ENCODE data around the gene WHRN.

WHRN gene

GRCh38 chr9:114451707-114452031 is 53.6 kb downstream of the WHRN start:
- FAIRE-seq = no peak
- DNase-seq (ENCODE audit: insufficient read length, low spot score) = no peak

- DNase-seq (ENCODE audit: insufficient read length, low spot score) (no peak), FAIRE-seq (no peak)
Measured at GRCh38 chr9:114450833-114451706, 54.2 kb downstream of the WHRN start.

GRCh38 chr9:114450181-114450580 is 55.1 kb downstream of the WHRN start:
- no peak for FAIRE-seq

GRCh38 chr9:114449236-114449635 is 56.0 kb downstream of the WHRN start:
- DNase-seq (ENCODE audit: insufficient read length, low spot score) = no peak
- no peak for FAIRE-seq

More at GRCh38 chr9:114450181-114450580, 55.1 kb downstream of the WHRN start:
- no peak for DNase-seq (ENCODE audit: insufficient read length, low spot score)

- no peak for DNase-seq (ENCODE audit: insufficient read length, low spot score)
- no peak for FAIRE-seq
Measured at GRCh38 chr9:114448706-114449105, 56.6 kb downstream of the WHRN start.

GRCh38 chr9:114446672-114447450 is 58.4 kb downstream of the WHRN start:
- DNase-seq (ENCODE audit: insufficient read length, low spot score) (no peak), FAIRE-seq (no peak)

DNA sequence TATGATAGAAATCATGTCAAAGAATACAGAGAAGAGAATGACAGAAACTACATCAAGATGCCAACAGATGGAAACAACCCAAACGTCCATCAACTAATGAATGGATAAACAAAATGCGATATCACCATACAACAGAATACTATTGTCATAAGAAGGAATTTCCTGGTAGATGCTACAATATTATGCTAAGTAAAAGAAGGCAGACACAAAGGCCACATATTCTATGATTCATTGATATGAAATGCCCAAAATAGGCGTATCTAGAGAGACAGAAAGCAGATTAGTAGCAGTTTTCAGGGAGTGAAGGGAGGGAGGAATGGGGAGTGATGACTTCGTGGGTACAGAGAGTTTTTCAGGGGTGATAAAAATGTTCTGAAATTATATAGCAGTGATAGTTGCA is 59.2 kb downstream of the WHRN start:
- no peak for DNase-seq (ENCODE audit: insufficient read length, low spot score)
- FAIRE-seq = no peak

GRCh38 chr9:114445616-114446015 is 59.7 kb downstream of the WHRN start:
- no peak for FAIRE-seq
- DNase-seq (ENCODE audit: insufficient read length, low spot score) = no peak

DNA sequence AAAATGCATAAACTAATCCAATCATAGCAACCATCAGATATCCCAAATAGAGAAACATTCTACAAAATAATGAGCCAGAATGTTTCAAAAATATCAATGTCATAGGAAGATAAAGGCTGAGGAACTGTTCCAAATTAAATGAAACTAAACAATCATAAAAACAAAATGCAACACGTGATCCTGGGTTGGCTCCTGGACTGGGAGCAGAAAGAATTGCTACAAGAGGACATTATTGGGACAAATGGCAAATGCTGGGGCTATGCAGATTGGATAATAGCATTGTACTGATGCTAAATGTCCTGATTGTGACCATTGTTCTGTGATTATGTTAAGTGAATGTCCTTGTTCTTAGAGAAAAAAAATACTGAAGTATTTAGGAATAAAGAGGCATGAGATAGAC is 63.3 kb downstream of the WHRN start:
- no peak for FAIRE-seq

DNA sequence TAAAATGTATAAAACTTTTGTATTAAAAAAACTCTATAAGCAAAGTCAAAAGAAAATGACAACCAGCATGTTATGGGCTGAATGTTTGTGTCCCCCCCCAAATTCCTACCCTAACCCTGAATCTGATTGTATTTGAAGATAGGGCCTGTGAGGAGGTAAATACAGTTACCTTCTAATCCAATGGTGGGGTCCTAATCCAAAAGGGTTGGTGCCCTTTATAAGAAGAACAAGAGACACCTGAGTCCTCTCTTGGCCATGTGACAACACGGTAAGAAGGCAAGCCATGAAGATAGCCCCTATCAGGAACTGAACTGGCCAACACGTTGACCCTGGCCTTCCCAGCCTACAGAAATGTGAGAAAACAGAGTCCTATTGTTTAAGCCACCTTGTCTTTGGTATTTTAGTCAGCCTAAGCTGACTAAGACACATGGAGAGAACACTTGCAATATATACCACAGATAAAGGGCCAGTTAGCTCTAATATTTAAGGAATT is 67.8 kb downstream of the WHRN start:
- DNase-seq (ENCODE audit: insufficient read length, low spot score) (no peak), FAIRE-seq (no peak)

More for the DNA sequence above, 63.3 kb downstream of the WHRN start:
- no peak for DNase-seq (ENCODE audit: insufficient read length, low spot score)

DNA sequence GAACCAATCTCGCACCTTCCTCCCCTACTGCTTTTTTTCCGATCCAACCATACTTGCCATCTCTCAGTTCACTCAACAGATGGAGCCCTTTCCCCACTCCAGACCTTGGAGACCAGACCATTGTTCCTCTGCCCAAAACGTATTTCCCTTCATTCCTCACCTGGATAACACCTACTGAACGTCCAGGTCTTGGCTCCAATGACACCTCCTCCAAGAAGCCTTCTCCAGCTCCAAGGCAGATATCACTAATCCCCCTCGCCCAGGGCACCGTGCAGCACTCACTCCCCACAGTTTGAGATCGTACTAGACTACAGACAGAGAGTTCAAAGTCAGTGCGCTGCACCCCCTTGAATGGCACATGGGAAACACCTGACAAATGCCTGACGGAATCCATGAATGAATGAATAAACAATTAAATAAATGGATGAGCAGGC is 70.4 kb downstream of the WHRN start:
- DNase-seq (ENCODE audit: insufficient read length, low spot score) = no peak
- no peak for FAIRE-seq

- no peak for DNase-seq (ENCODE audit: insufficient read length, low spot score)
- no peak for FAIRE-seq
Measured at GRCh38 chr9:114433720-114434255, 71.5 kb downstream of the WHRN start.

DNA sequence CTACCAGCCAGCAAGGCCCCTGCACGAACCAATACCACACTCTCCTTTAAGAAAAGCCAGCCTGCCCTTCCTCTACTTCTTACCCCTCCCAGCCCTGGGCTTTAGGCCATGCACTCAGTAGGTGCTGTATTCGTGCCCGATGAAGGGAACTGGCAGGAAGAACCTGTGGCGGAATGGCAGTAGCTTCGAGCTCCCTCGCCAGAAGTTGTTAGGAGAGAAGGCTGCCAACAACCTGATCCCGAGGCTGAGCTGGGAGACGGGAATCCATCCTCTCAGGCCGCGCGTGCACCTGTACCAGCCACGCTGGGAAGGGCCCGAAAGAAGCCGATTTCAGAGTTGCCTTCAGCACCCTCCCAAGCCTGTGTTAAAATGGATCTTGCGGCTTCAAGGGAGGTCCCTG is 72.2 kb downstream of the WHRN start:
- FAIRE-seq = no peak
- no peak for DNase-seq (ENCODE audit: insufficient read length, low spot score)

DNA sequence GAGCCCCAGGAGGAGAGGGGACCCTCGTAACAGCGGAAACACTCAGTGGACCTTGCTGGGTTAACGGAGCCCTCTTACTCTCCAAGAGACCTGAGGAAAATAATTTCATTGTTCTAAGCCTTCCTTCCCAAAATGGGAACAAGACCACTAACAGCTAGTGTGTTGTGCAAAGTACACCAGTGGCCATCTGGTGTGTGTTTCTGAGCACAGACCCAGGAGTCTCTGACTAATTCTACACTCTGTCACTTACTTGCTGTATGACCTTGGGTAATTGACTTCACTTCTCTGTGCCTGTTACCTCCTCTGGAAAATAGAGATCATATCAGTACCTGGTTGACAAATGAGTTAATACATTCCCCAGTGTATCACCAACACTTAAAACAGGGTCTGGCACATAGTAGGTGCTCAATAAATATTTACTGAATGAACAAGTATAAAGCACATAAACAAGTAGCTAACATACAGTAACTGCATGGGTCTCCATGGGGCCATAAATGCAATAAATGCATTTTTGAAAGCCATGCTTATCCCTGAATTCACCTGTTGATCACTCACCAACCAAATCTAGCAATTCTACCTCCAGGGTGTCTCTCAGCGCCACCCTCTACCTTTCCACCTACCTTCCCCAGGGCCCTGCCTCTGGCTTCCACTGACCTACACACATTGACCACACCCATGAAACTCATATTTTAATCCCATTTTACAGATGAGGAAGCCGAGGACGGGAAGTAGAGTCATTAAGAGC is 72.8 kb downstream of the WHRN start:
- DNase-seq (ENCODE audit: insufficient read length, low spot score) = no peak
- FAIRE-seq = no peak

DNA sequence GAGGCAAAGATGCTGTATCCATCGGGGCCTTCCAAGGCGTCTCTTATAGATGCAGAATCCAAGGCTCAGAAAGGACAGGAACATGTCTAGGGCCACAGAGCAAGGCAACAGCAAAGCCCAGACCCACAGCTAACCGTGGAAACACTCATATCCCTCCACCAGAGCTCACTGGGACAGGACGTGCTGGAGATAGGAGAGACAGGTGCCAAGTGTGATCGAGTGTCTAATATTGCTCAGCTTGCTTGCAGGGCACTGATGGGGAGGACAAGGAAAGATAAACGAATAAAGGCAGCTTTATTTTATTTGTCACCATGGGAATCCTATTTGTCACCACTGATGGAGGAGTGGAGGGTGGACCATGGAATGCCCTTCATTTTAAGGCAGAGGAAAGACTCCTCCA is 73.5 kb downstream of the WHRN start:
- FAIRE-seq (no peak), DNase-seq (ENCODE audit: insufficient read length, low spot score) (no peak)

DNA sequence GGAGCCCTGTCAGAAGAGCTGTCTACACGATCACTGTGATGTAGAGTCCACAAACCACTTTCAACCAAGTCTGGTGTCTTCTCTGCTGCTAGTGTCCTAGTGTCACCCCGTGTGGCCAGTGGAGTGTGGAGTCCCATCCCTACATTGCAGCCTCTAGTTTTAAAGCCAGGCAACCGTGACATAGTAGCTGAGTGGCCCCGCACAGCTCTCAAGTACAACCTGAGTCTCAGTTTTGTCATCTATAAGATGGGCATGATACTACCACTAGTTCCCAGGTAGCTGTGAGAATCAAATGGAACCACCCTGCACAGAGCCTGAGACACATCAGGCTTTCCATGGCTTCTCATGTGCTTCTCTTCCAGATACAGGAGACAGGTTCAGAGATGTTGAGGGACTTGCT is 74.3 kb downstream of the WHRN start:
- DNase-seq (ENCODE audit: insufficient read length, low spot score) = no peak
- no peak for FAIRE-seq

- DNase-seq (ENCODE audit: insufficient read length, low spot score) (no peak), FAIRE-seq (no peak)
Measured at GRCh38 chr9:114430457-114430856, 74.8 kb downstream of the WHRN start.

GRCh38 chr9:114429488-114429887 is 75.8 kb downstream of the WHRN start:
- no peak for FAIRE-seq
- no peak for DNase-seq (ENCODE audit: insufficient read length, low spot score)

DNA sequence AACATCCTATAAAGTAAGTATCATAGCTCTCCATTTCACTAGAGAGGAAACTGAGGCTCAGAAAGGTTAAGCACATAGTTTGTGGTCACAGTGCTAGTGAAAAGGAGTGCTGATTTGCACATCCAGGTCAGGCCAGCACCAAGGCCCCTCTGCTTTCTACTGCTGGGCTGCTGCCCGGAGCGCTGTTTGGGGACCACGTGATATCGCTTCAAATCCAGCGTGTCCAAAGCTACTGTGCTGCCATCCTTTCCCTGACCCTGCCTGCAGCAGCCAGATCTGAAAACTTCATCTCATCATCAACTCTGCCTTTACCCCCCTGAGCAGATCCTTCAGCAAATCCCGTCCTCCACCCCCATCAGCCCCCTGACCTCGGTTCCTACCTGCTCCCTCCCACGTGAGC is 76.8 kb downstream of the WHRN start:
- DNase-seq (ENCODE audit: insufficient read length, low spot score) (no peak), FAIRE-seq (no peak)

- no peak for FAIRE-seq
- DNase-seq (ENCODE audit: insufficient read length, low spot score) = no peak
Measured at GRCh38 chr9:114427644-114428043, 77.6 kb downstream of the WHRN start.
